Kidney capillary endothelial cell (primary cell): ENCODE results near the gene DGKH.
"Not testable (repeated sequence)": the region's sequence is repeated elsewhere in the genome, so short reads cannot be mapped to it uniquely, and the experiment has no call there.

Experiments
- DNase-seq: peaks from one replicate; pipeline ENCODE4 v3.0.0-alpha.2; 2018; ENCODE audit warnings: low spot score

DGKH gene

GRCh38 chr13:42070599-42070998 lies 22.2 kb downstream of the DGKH start:
- DNase-seq, result not testable (repeated sequence)

- DNase-seq, result not testable (repeated sequence)
These were observed 22.7 kb downstream of the DGKH start for GRCh38 chr13:42071179-42071578.

GRCh38 chr13:42071672-42072419 lies 23.4 kb downstream of the DGKH start:
- DNase-seq, result no peak

GRCh38 chr13:42073683-42074082 lies 25.2 kb downstream of the DGKH start:
- peak; percentile 65 for DNase-seq

- DNase-seq, result no peak
These were observed 27.1 kb downstream of the DGKH start for GRCh38 chr13:42075517-42075916.

- no peak for DNase-seq
These were observed 27.9 kb downstream of the DGKH start for GRCh38 chr13:42076309-42076713.

- no peak for DNase-seq
These were observed 29.8 kb downstream of the DGKH start for GRCh38 chr13:42078128-42078808.

GRCh38 chr13:42083138-42083770 lies 34.8 kb downstream of the DGKH start:
- no peak for DNase-seq

GRCh38 chr13:42084722-42085121 lies 36.3 kb downstream of the DGKH start:
- DNase-seq, result no peak

GRCh38 chr13:42086582-42086981 lies 38.1 kb downstream of the DGKH start:
- no peak for DNase-seq

GRCh38 chr13:42094516-42095040 lies 46.1 kb downstream of the DGKH start:
- DNase-seq, result no peak

- not testable (repeated sequence) for DNase-seq
These were observed 47.8 kb downstream of the DGKH start for GRCh38 chr13:42096222-42096621.

- no peak for DNase-seq
These were observed 51.7 kb downstream of the DGKH start for GRCh38 chr13:42099962-42100675.

GRCh38 chr13:42100960-42101359 lies 52.5 kb downstream of the DGKH start:
- DNase-seq, result no peak

- no peak for DNase-seq
These were observed 53.6 kb downstream of the DGKH start for GRCh38 chr13:42101821-42102585.

- DNase-seq, result no peak
These were observed 54.8 kb downstream of the DGKH start for GRCh38 chr13:42102961-42103865.

- DNase-seq, result no peak
These were observed 58.5 kb downstream of the DGKH start for GRCh38 chr13:42106998-42107397.

- no peak for DNase-seq
These were observed 59.0 kb downstream of the DGKH start for GRCh38 chr13:42107421-42107820.

GRCh38 chr13:42108217-42108616 lies 59.8 kb downstream of the DGKH start:
- DNase-seq, result no peak

GRCh38 chr13:42109957-42110356 lies 61.5 kb downstream of the DGKH start:
- DNase-seq, result no peak
